Caco-2 (cell line): ENCODE measurements around the gene FBXO47. TPM values are rescaled to one million over a fixed set of nuclear protein-coding genes. Genes with fewer than 3 reads are reported as not detected.

Source experiments
- BruUV-seq: library from RNA; stranded (reverse); fragments of 400-500 nt; replicated peaks from 2 replicates; lab custom pipeline; 2021; lab: Mats Ljungman, UMichigan
- CTCF ChIA-PET: fragments of 300-600 bp; sonication (Branson Sonifier 250); formaldehyde crosslinking; loops from one replicate; lab custom pipeline; 2022; ENCODE audit warnings: antibody characterized with exemption; lab: Charles Lee
- POLR2A ChIA-PET: fragments of 300-600 bp; sonication (Branson Sonifier 250); formaldehyde crosslinking; loops from one replicate; lab custom pipeline; 2022; ENCODE audit warnings: antibody characterized with exemption; lab: Charles Lee
- DNase-seq, 2 experiments: peaks; one replicate each; pipeline versions ENCODE4 v3.0.0 to v3.0.0-alpha.2; 2020 to 2022
- H3K27me3 ChIP-seq: replicated peaks from 2 replicates; pipeline ENCODE4 v1.6.0; 2011; ENCODE audit warnings: low read length; ENCODE audit not compliant: control insufficient read depth, insufficient read depth
- H3K36me3 ChIP-seq: 2 replicates; pipeline ENCODE4 v1.5.1; 2011; ENCODE audit warnings: low read length; ENCODE audit not compliant: control insufficient read depth, insufficient read depth
- H3K4me1 ChIP-seq: fragments of 250-450 bp; sonication (Bioruptor Pico); 2 replicates; pipeline ENCODE4 v1.5.1; 2020; ENCODE audit warnings: mild to moderate bottlenecking
- H3K4me3 ChIP-seq: 2 replicates; pipeline ENCODE4 v1.5.1; 2011; ENCODE audit warnings: low read depth, mild to moderate bottlenecking, control low read depth, low read length
- H3K9me3 ChIP-seq: fragments of 250-450 bp; sonication (Bioruptor Pico); 2 replicates; pipeline ENCODE4 v1.5.1; 2020; ENCODE audit warnings: mild to moderate bottlenecking, moderate library complexity
- H3K27ac Mint-ChIP-seq: one replicate; pipeline ENCODE4 v1.8.0; 2022; ENCODE audit warnings: mixed read lengths; ENCODE audit not compliant: unreplicated experiment
- H3K27me3 Mint-ChIP-seq: one replicate; pipeline ENCODE4 v1.8.0; 2022; ENCODE audit warnings: mixed read lengths; ENCODE audit not compliant: insufficient read depth, unreplicated experiment
- H3K36me3 Mint-ChIP-seq: one replicate; pipeline ENCODE4 v1.8.0; 2022; ENCODE audit warnings: mild to moderate bottlenecking, mixed read lengths; ENCODE audit not compliant: insufficient read depth, unreplicated experiment
- H3K4me1 Mint-ChIP-seq: one replicate; pipeline ENCODE4 v1.8.0; 2022; ENCODE audit warnings: low read depth, mixed read lengths; ENCODE audit not compliant: unreplicated experiment
- H3K4me3 Mint-ChIP-seq: one replicate; pipeline ENCODE4 v1.8.0; 2022; ENCODE audit warnings: mild to moderate bottlenecking, moderate library complexity, mixed read lengths; ENCODE audit not compliant: unreplicated experiment
- H3K9me3 Mint-ChIP-seq: one replicate; pipeline ENCODE4 v1.8.0; 2022; ENCODE audit warnings: mixed read lengths; ENCODE audit not compliant: unreplicated experiment
- intact Hi-C: fragments of 100-400 bp; cut with micrococcal nuclease; formaldehyde crosslinking; loops from one replicate; pipeline ENCODE4 v1.10.0; 2022; ENCODE audit not compliant: unreplicated experiment
- total RNA-seq: library from RNA; stranded (reverse); gene quantifications from 2 replicates; pipeline ENCODE4 v1.2.3, GENCODE V29; 2022
- TF ChIP-seq, protein P1 (sequence below), 2 experiments: fragments of 200-600 bp in 1 of 2; IDR thresholded peaks; 1 replicate in 1 of 2; 2 replicates in 1 of 2; pipeline versions ENCODE4 v1.5.1 to v1.8.0; 2011 to 2022; ENCODE audit warnings: antibody characterized with exemption in 1 of 2, control low read depth in 1 of 2, inconsistent platforms in 1 of 2, low read depth in 1 of 2, low read length in 1 of 2, mild to moderate bottlenecking in 1 of 2, moderate library complexity in 1 of 2; ENCODE audit not compliant: insufficient read depth in 1 of 2, severe bottlenecking in 1 of 2, unreplicated experiment in 1 of 2

The FBXO47 gene
- total RNA-seq, 1 experiment from 2014 or later = not detected

DNA sequence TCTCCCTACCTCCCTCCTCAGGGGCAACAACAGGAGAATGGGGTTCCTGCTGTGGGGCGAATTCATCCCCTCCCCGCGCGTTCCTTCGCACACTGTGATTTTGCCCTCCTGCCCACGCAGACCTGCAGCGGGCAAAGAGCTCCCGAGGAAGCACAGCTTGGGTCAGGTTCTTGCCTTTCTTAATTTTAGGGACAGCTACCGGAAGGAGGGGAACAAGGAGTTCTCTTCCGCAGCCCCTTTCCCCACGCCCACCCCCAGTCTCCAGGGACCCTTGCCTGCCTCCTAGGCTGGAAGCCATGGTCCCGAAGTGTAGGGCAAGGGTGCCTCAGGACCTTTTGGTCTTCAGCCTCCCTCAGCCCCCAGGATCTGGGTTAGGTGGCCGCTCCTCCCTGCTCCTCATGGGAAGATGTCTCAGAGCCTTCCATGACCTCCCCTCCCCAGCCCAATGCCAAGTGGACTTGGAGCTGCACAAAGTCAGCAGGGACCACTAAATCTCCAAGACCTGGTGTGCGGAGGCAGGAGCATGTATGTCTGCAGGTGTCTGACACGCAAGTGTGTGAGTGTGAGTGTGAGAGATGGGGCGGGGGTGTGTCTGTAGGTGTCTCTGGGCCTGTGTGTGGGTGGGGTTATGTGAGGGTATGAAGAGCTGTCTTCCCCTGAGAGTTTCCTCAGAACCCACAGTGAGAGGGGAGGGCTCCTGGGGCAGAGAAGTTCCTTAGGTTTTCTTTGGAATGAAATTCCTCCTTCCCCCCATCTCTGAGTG lies 47.7 kb downstream of the FBXO47 start:
- intact Hi-C loops = loop anchor here (5.0 kb wide), 1 partner anchor 47 kb away; the partner anchor contains the start of gene LASP1
- TF ChIP-seq, protein P1, sequence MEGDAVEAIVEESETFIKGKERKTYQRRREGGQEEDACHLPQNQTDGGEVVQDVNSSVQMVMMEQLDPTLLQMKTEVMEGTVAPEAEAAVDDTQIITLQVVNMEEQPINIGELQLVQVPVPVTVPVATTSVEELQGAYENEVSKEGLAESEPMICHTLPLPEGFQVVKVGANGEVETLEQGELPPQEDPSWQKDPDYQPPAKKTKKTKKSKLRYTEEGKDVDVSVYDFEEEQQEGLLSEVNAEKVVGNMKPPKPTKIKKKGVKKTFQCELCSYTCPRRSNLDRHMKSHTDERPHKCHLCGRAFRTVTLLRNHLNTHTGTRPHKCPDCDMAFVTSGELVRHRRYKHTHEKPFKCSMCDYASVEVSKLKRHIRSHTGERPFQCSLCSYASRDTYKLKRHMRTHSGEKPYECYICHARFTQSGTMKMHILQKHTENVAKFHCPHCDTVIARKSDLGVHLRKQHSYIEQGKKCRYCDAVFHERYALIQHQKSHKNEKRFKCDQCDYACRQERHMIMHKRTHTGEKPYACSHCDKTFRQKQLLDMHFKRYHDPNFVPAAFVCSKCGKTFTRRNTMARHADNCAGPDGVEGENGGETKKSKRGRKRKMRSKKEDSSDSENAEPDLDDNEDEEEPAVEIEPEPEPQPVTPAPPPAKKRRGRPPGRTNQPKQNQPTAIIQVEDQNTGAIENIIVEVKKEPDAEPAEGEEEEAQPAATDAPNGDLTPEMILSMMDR (IDR thresholded peaks at IDR 0.05; ENCODE audit: insufficient read depth in 1 of 2, low read depth in 1 of 2, low read length in 1 of 2, severe bottlenecking in 1 of 2, unreplicated experiment in 1 of 2) = no peak
- no peaks in the 10 kb centered on the region for H3K27me3 ChIP-seq
- CTCF ChIA-PET = no interaction called here
- Mint-ChIP-seq H3K4me1 (no peaks in the 10 kb centered on the region), H3K27ac (no peak overlapping the region), H3K4me3 (no peak overlapping the region), H3K27me3 (no peaks in the 10 kb centered on the region), H3K36me3 (peaks cover 58% of the 10 kb centered on the region), H3K9me3 (no peaks in the 10 kb centered on the region)
- no peaks in the 10 kb centered on the region for H3K9me3 ChIP-seq
- peaks cover 8% of the 10 kb centered on the region; the same call in 1 of the 2 replicates for H3K4me1 ChIP-seq
- no peak overlapping the region for H3K4me3 ChIP-seq
- POLR2A ChIA-PET = no interaction called here
- DNase-seq = no peak
- H3K36me3 ChIP-seq = peaks cover 5% of the 10 kb centered on the region
- no TSS peak for BruUV-seq

DNA sequence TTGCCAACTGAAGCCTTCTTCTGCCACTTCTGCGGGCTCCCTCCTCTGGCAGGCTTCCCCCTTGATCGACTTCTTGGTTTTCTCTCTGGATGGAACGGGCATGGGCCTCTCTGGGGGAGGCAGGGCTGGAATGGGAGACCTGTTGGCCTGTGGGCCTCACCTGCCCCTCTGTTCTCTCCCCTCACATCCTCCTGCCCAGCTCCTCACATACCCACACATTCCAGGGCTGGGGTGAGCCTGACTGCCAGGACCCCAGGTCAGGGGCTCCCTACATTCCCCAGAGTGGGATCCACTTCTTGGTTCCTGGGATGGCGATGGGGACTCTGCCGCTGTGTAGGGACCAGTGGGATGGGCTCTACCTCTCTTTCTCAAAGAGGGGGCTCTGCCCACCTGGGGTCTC lies 48.3 kb downstream of the FBXO47 start:
- Mint-ChIP-seq H3K4me3 (no peak overlapping the region), H3K9me3 (no peaks in the 10 kb centered on the region), H3K27me3 (no peaks in the 10 kb centered on the region), H3K36me3 (peaks cover 63% of the 10 kb centered on the region), H3K4me1 (no peaks in the 10 kb centered on the region), H3K27ac (no peak overlapping the region)
- Histone ChIP-seq H3K36me3 (peaks cover 5% of the 10 kb centered on the region), H3K9me3 (no peaks in the 10 kb centered on the region), H3K4me3 (no peak overlapping the region), H3K27me3 (no peaks in the 10 kb centered on the region), H3K4me1 (peaks cover 9% of the 10 kb centered on the region; the same call in 1 of the 2 replicates)
- TF ChIP-seq, protein P1 (IDR thresholded peaks at IDR 0.05; ENCODE audit: insufficient read depth in 1 of 2, low read depth in 1 of 2, low read length in 1 of 2, severe bottlenecking in 1 of 2, unreplicated experiment in 1 of 2) = no peak
- no peak for DNase-seq
- no TSS peak for BruUV-seq
- ChIA-PET CTCF (interaction anchor here (0.7 kb wide), 1 partner anchor 184 kb away, joined by 4 read pairs; no protein-coding TSS in a partner anchor), POLR2A (no interaction called here)
- intact Hi-C loops = no loop called here

DNA sequence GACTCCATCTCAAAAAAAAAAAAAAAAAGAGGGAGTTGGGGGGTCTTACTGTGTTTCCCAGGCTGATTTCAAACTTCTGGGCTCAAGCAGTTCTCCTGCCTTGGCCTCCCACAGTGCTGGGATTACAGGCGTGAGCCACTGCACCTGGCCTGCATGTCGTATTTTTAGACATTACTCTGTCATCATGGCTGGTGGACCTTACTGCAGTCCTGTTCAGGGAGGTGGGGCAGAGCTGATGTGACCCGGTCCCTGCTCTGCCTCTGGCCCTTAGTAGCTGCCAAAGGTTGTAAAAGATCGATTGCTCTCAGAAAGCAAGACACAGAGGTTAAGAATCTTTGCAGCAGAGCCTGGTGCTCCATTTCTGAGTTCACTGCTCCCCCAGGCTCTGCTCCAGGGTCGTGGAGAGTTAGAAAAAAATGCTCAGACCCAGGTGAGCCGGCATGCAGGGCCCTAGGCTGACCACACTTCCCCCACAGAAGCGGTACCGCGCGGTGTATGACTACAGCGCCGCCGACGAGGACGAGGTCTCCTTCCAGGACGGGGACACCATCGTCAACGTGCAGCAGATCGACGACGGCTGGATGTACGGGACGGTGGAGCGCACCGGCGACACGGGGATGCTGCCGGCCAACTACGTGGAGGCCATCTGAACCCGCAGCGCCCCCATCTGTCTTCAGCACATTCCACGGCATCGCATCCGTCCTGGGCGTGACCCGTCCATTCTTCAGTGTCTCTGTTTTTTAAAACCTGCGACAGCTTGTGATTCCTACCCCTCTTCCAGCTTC lies 48.9 kb downstream of the FBXO47 start:
- Mint-ChIP-seq H3K27ac (no peak overlapping the region), H3K27me3 (no peaks in the 10 kb centered on the region), H3K4me1 (no peaks in the 10 kb centered on the region), H3K4me3 (no peak overlapping the region), H3K9me3 (no peaks in the 10 kb centered on the region), H3K36me3 (peaks cover 68% of the 10 kb centered on the region)
- peaks cover 9% of the 10 kb centered on the region; the same call in 1 of the 2 replicates for H3K4me1 ChIP-seq
- no peak for DNase-seq
- no peaks in the 10 kb centered on the region for H3K9me3 ChIP-seq
- ChIA-PET CTCF (interaction anchor here (0.7 kb wide), 2 partner anchors 184 to 312 kb away, joined by 3 to 4 read pairs; no protein-coding TSS in a partner anchor), POLR2A (no interaction called here)
- no peaks in the 10 kb centered on the region for H3K27me3 ChIP-seq
- TF ChIP-seq, protein P1 (IDR thresholded peaks at IDR 0.05; ENCODE audit: insufficient read depth in 1 of 2, low read depth in 1 of 2, low read length in 1 of 2, severe bottlenecking in 1 of 2, unreplicated experiment in 1 of 2) = no peak
- H3K36me3 ChIP-seq = peaks cover 5% of the 10 kb centered on the region
- intact Hi-C loops = no loop called here
- no TSS peak for BruUV-seq
- H3K4me3 ChIP-seq = no peak overlapping the region
